Tibial artery (tissue), 4 donors: Measurements from ENCODE around the gene DACT2.

Source experiments
- DNase-seq, 2 donors: peaks; one replicate each; pipeline ENCODE4 v3.0.0-alpha.2; 2019
- H3K27ac ChIP-seq, 2 donors: fragments of 200-600 bp; sonication (generic) in 1 of 2; 1 replicate in 1 of 2; 2 replicates in 1 of 2; pipeline ENCODE4 v1.5.1; 2018 to 2019; ENCODE audit warnings: mild to moderate bottlenecking in 1 of 2
- H3K27me3 ChIP-seq, 2 donors: fragments of 200-600 bp; sonication (generic) in 1 of 2; one replicate each; pipeline versions ENCODE4 v1.5.1 to v1.6.0; 2016 to 2019
- H3K36me3 ChIP-seq, 3 donors: fragments of 200-600 bp; sonication (generic) in 2 of 3; one replicate each; pipeline ENCODE4 v1.5.1; 2016 to 2019; ENCODE audit warnings: mild to moderate bottlenecking in 2 of 3
- H3K4me1 ChIP-seq, 4 donors: fragments of 200-600 bp; sonication (generic) in 2 of 4; 1 replicate in 3 of 4; 2 replicates in 1 of 4; pipeline ENCODE4 v1.5.1; 2016 to 2019
- H3K4me3 ChIP-seq, 2 donors: fragments of 200-600 bp; sonication (generic) in 1 of 2; 1 replicate in 1 of 2; 2 replicates in 1 of 2; pipeline ENCODE4 v1.5.1; 2018 to 2019; ENCODE audit warnings: mild to moderate bottlenecking in 2 of 2
- H3K9me3 ChIP-seq, 3 donors: fragments of 200-600 bp; sonication (generic) in 1 of 3; one replicate each; pipeline ENCODE4 v1.5.1; 2016 to 2019
- CTCF ChIP-seq, 2 experiments: fragments of 200-600 bp in 1 of 2; fragments of 450-650 bp in 1 of 2; IDR thresholded peaks; one replicate each; pipeline ENCODE4 v1.5.1; 2017 to 2019; ENCODE audit warnings: antibody characterized with exemption in 2 of 2, mild to moderate bottlenecking in 1 of 2, moderate library complexity in 1 of 2
- intact Hi-C: fragments of 100-400 bp; cut with DNase I; formaldehyde crosslinking; loops from one replicate; pipeline ENCODE4 v1.15.0; 2023; ENCODE audit warnings: low total_unique reads

Gene DACT2

GRCh38 chr6:168342636-168343035 is 23.1 kb upstream of the DACT2 start:
- peaks cover 0 to 16% of the 10 kb centered on the region in 2 donors for H3K27me3 ChIP-seq
- H3K4me1 ChIP-seq, result no peaks in the 10 kb centered on the region
- intact Hi-C loops, result no loop called here
- H3K27ac ChIP-seq, result no peak overlapping the region
- H3K36me3 ChIP-seq, result no peaks in the 10 kb centered on the region
- H3K9me3 ChIP-seq, result no peaks in the 10 kb centered on the region
- TF ChIP-seq CTCF (IDR thresholded peaks at IDR 0.05), result no peak
- H3K4me3 ChIP-seq, result no peak overlapping the region
- DNase-seq, result no peak

GRCh38 chr6:168341280-168341900 is 21.8 kb upstream of the DACT2 start:
- no peaks in the 10 kb centered on the region for H3K36me3 ChIP-seq
- no peaks in the 10 kb centered on the region for H3K9me3 ChIP-seq
- H3K4me3 ChIP-seq, result no peak overlapping the region
- intact Hi-C loops, result no loop called here
- DNase-seq, result no peak
- H3K27ac ChIP-seq, result no peak overlapping the region
- peaks cover 0 to 16% of the 10 kb centered on the region in 2 donors for H3K27me3 ChIP-seq
- no peak for TF ChIP-seq CTCF (IDR thresholded peaks at IDR 0.05)
- no peaks in the 10 kb centered on the region for H3K4me1 ChIP-seq

GRCh38 chr6:168340819-168341218 is 21.2 kb upstream of the DACT2 start:
- TF ChIP-seq CTCF (IDR thresholded peaks at IDR 0.05), result no peak
- Histone ChIP-seq H3K27me3 (peaks cover 0 to 16% of the 10 kb centered on the region in 2 donors), H3K4me3 (no peak overlapping the region), H3K36me3 (no peaks in the 10 kb centered on the region), H3K4me1 (no peaks in the 10 kb centered on the region), H3K27ac (no peak overlapping the region), H3K9me3 (no peaks in the 10 kb centered on the region)
- intact Hi-C loops, result no loop called here
- DNase-seq, result no peak

GRCh38 chr6:168338777-168339176 is 19.2 kb upstream of the DACT2 start:
- Histone ChIP-seq H3K27ac (no peak overlapping the region), H3K36me3 (no peaks in the 10 kb centered on the region), H3K4me1 (no peaks in the 10 kb centered on the region), H3K27me3 (peaks cover 0 to 16% of the 10 kb centered on the region in 2 donors), H3K9me3 (no peaks in the 10 kb centered on the region), H3K4me3 (no peak overlapping the region)
- TF ChIP-seq CTCF (IDR thresholded peaks at IDR 0.05), result no peak
- no peak for DNase-seq
- intact Hi-C loops, result no loop called here

- Histone ChIP-seq H3K27me3 (peaks cover 0 to 6% of the 10 kb centered on the region in 2 donors), H3K9me3 (no peaks in the 10 kb centered on the region), H3K4me1 (no peaks in the 10 kb centered on the region), H3K36me3 (no peaks in the 10 kb centered on the region), H3K4me3 (no peak overlapping the region), H3K27ac (no peak overlapping the region)
- no peak for TF ChIP-seq CTCF (IDR thresholded peaks at IDR 0.05)
- intact Hi-C loops, result no loop called here
- no peak for DNase-seq
Observed at GRCh38 chr6:168336967-168337366, 17.4 kb upstream of the DACT2 start.

- H3K27me3 ChIP-seq, result peaks cover 0 to 13% of the 10 kb centered on the region in 2 donors
- H3K4me3 ChIP-seq, result no peak overlapping the region
- H3K36me3 ChIP-seq, result no peaks in the 10 kb centered on the region
- no peaks in the 10 kb centered on the region for H3K9me3 ChIP-seq
- DNase-seq, result no peak
- H3K27ac ChIP-seq, result no peak overlapping the region
- no peaks in the 10 kb centered on the region for H3K4me1 ChIP-seq
- intact Hi-C loops, result no loop called here
- TF ChIP-seq CTCF (IDR thresholded peaks at IDR 0.05), result no peak
Observed at GRCh38 chr6:168333989-168334388, 14.4 kb upstream of the DACT2 start.
